Adipose tissue (tissue), 3 donors: ENCODE data around the gene RELA. TPM values are rescaled to one million over a fixed set of nuclear protein-coding genes. Genes with fewer than 3 reads are reported as not detected.
"Not testable (repeated sequence)": the region's sequence is repeated elsewhere in the genome, so short reads cannot be mapped to it uniquely, and the experiment has no call there.

Experiments used
- H3K27ac ChIP-seq: one replicate; pipeline ENCODE4 v1.5.1; 2013; ENCODE audit warnings: low read depth, low read length
- WGBS, 3 donors: extraction: QIAGEN DNeasy Blood & Tissue Kit; methylation state at CpG; one replicate each; pipeline ENCODE4 v1.1.7; 2013; 5-methylcytosine and 5-hydroxymethylcytosine counted together
- polyA plus RNA-seq, 3 donors: library from polyadenylated mRNA; stranded (reverse); fragments of 200-250 nt; gene quantifications; one replicate each; pipeline ENCODE4 v1.2.3, GENCODE V29; 2013
- donor health status: healthy with polysubstance abuse.
- donor health status: Bipolar disorder and iron deficiency.
- donor health status: healthy.

Gene RELA
- polyA plus RNA-seq, 3 donors = 30.8 to 61.2 (median 50.4) TPM

DNA sequence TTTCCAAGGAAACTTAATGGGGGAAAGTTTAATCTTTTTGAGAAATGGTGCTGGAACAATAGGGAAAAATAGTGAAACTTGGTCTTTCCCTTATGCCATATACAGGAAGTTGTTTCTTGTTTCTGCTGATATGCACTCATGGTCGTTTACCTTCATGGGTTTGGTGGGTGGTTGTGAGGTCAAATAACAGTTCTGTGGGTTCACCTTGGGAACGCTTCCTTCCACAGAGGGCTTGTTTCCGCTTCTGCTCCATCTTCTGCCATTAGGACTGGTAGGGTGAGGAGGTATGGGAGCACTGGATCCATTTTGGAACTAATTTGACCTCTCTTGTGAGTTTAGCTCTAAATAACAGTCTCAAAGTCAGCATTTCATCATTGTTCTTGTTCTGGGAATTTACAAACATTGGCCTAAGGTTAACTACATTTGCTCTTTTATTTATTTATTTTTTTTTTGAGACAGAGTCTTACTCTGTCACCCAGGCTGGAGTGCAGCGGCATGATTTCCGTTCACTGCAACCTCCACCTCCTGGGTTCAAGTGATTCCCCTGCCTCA, 17.6 kb upstream of the RELA start:
- H3K27ac ChIP-seq = no peak overlapping the region
- WGBS, 3 donors = 77 to 85% (median 78%) methylated on average over 5 of the region's 5 CpGs

DNA sequence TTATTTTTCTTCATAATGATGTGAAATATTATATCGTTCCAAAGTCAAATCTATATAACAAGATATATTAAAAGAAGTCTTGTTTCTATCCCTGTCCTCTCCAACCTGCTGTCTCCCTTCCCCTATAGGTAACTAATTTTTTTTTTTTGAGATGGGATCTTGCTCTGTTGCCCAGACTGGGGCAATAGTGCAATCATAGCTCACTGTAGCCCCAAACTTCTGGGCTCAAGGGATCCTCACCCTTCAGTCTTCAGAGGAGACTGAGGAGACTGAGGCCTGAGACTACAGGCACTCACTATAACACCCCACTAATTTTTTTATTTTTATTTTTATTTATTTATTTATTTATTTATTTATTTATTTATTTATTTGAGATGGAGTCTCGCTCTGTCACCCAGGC, 10.3 kb upstream of the RELA start:
- H3K27ac ChIP-seq = no peak overlapping the region
- 84 to 93% (median 88%) methylated on average over 1 to 2 of the region's 2 CpGs for WGBS, 3 donors

DNA sequence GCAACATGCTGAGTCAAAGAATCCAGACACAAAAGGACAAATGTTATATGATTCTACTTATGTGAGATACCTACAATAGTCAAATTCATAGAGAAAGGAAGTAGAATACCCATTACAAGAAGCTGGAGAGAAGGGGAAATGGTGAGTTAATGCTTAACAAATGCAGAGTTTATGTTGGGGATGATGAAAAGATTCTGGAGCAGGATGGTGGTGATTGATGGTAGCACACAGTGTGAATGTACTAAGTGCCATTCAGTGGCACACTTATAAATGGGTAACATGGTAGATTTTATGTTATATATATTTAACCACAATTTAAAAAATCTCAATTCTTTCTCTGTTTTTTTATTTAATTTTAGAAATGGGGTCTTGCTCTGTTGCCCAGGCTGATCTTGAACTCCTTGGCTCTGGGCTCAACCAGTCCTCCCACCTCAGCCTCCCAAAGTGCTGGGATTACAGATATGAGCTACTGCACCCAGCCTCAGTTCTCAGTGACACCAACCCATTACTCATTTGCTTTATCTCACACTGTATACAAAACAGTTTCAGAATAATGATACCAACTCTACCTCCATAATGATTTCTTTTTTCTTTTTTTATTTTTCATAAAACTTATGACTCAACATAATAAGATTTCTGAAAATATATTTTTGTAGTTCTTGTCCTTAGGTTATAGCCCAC, 9.6 kb upstream of the RELA start:
- H3K27ac ChIP-seq = no peak overlapping the region

DNA sequence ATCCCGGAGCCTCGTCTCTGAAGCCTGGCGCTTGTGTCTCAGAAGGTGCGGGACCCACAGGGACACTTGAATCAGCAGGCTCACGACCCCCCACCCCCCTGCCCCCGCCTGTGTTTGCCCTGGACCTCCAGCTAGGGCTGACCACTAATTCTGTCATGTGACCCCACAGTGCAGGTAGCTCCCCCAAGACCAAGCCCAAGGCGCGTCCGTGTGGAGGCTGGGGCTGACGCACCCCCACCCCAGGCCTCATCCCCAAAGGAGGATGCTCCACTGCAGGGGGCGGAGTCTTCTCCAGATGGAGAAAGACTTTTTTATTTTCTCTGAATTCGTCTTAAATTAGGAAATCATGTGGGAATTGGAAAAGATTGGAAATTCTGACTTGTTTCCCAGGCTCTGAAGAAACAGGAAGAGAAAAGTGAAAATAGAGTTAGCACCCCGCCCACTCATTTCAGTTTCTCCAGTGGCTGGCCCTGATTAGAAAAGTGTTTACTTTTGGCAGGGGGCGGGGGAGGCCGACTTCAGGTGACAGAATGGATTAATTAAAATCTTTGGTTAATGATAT, 1.0 kb upstream of the RELA start:
- 0 to 2% (median 0%) methylated on average over 15 of the region's 15 CpGs for WGBS, 3 donors

DNA sequence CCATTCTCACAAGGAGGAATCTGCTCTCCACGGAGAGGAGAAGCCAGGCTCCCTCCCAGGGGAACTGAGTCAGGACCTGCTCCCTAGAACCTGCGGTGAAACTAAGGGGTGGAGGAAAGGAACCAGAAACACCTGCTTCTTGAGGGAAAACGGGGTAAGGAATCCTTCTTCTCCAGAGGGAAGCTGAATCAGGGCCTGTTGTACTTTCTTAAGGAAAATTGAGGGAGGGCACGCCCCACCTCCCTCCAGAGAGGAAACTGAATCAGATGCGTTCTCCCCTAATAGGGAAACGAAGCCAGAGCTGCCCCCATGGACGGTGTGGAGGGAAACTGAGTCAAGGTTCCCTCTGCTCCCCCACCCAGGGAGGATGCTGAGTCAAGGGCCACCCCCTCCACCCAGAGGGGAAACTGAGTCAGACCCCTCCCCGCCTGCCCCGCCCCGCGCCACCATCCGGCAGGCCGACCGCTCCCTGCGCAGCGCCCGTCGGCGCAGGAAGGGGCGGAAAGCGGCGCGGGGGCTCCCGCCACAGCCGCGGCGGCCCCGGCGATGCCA, 393 bp downstream of the RELA start:
- WGBS, 3 donors = 0 to 1% (median 1%) methylated on average over 14 to 29 of the region's 29 CpGs

More for the DNA sequence above, 1.0 kb upstream of the RELA start:
- peak overlapping the region; percentile 89 for H3K27ac ChIP-seq

DNA sequence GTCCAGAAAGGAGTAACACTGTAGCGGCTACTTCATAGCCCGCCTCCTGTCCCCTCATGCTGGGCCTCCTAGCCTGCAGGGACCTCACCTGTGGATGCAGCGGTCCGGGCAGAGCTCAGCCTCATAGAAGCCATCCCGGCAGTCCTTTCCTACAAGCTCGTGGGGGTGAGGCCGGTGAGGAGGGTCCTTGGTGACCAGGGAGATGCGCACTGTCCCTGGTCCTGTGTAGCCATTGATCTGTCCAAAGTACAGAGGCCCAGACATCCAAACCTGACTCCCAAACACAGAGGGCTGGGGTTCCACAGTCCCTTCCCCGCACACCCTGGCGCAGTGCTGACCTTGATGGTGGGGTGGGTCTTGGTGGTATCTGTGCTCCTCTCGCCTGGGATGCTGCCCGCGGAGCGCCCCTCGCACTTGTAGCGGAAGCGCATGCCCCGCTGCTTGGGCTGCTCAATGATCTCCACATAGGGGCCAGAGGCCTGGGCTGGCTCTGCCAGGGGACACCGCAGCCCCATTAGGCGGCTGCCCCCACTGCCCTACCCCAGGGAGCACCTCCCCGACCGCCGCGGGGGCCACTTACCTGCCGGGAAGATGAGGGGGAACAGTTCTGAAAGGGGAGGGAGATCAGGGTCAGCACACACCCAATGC, 993 bp downstream of the RELA start:
- 44 to 59% (median 58%) methylated on average over 25 of the region's 25 CpGs for WGBS, 3 donors
- peak overlapping the region; percentile 84 for H3K27ac ChIP-seq

More for the DNA sequence above, 393 bp downstream of the RELA start:
- H3K27ac ChIP-seq = peak overlapping the region; percentile 84

GRCh38 chr11:65660908-65661307, 1.8 kb downstream of the RELA start:
- H3K27ac ChIP-seq = not testable (repeated sequence)
- WGBS, 3 donors = 93 to 96% (median 94%) methylated on average over 8 to 9 of the region's 9 CpGs

GRCh38 chr11:65660038-65660437, 2.7 kb downstream of the RELA start:
- no peak overlapping the region for H3K27ac ChIP-seq
- 92 to 97% (median 94%) methylated on average over 9 of the region's 9 CpGs for WGBS, 3 donors

- no peak overlapping the region for H3K27ac ChIP-seq
- 92 to 94% (median 92%) methylated on average over 21 of the region's 21 CpGs for WGBS, 3 donors
Observed at GRCh38 chr11:65658174-65659021, 4.3 kb downstream of the RELA start.

GRCh38 chr11:65657426-65657825, 5.3 kb downstream of the RELA start:
- WGBS, 3 donors = 82 to 92% (median 87%) methylated on average over 7 of the region's 7 CpGs
- no peak overlapping the region for H3K27ac ChIP-seq

DNA sequence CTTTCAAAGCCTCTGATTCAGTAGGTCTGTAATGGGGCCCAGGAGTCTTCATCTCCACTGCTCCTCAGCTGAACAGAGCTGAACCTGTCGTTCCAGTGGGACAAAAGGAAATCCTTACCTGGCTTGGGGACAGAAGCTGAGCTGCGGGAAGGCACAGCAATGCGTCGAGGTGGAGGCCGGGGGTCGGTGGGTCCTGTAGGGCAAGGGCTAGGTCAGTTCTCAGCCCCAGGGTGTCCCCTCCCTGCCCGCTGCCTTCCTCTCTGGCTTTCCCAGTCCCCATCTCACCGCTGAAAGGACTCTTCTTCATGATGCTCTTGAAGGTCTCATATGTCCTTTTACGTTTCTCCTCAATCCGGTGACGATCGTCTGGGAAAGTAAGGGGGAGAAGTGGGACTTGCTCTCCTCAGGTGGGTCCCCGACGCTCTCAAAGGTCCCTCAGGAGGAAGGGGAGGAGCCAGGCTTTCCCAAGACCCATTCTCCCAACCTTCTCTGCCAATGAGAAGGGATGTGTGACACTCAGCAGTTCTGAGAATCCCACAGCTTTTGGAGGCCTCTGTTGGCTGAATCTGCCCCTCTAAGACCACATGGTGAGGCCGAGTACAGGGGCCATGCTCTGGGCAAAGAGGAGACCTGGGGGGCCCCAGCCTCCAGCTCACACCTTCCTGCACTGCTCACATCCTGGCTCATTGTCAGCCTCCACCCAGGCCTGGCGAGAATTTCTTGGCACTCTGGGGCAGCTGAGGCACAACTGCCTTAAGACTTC, 7.0 kb downstream of the RELA start:
- H3K27ac ChIP-seq = no peak overlapping the region
- WGBS, 3 donors = 83 to 89% (median 83%) methylated on average over 16 of the region's 16 CpGs

DNA sequence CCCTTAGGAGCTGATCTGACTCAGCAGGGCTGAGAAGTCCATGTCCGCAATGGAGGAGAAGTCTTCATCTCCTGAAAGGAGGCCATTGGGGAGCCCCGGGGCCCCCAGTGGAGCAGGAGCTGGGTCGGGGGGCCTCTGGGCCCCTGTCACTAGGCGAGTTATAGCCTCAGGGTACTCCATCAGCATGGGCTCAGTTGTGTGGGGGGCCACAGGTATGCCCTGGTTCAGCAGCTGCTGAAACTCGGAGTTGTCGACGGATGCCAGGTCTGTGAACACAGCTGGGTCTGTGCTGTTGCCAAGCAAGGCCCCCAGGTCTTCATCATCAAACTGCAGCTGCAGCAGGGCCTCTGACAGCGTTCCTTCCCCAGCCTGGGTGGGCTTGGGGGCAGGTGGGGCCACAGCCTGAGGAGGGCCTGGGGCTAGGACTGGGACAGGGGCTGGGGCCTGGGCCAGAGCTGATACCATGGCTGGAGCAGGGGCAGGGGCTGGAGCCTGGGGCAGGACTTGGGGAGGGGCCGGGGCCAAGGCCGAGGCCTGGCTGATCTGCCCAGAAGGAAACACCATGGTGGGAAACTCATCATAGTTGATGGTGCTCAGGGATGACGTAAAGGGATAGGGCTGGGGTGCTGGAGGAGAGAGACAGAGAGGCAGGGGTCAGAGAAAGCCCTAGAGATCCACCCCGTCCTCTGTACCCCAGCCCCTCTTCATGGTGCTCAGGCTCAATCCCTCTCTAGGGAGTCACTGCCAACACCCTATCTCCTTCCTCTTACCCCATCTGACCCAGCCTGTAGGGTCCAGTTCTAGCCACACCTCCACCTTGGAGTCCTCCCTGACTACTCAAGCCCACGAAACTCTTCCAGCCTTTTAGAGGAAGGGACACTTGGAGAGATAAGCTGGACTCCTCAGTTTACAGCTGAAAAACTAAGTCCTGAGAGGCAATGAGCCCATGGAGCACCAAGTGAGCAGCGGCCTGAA, 8.1 kb downstream of the RELA start:
- no peak overlapping the region for H3K27ac ChIP-seq
- WGBS, 3 donors = 88 to 89% (median 88%) methylated on average over 13 to 14 of the region's 14 CpGs

- 37 to 40% (median 39%) methylated on average over 12 of the region's 12 CpGs for WGBS, 3 donors
- H3K27ac ChIP-seq = peak overlapping the region; percentile 51
Observed at GRCh38 chr11:65653229-65654225, 9.2 kb downstream of the RELA start.

DNA sequence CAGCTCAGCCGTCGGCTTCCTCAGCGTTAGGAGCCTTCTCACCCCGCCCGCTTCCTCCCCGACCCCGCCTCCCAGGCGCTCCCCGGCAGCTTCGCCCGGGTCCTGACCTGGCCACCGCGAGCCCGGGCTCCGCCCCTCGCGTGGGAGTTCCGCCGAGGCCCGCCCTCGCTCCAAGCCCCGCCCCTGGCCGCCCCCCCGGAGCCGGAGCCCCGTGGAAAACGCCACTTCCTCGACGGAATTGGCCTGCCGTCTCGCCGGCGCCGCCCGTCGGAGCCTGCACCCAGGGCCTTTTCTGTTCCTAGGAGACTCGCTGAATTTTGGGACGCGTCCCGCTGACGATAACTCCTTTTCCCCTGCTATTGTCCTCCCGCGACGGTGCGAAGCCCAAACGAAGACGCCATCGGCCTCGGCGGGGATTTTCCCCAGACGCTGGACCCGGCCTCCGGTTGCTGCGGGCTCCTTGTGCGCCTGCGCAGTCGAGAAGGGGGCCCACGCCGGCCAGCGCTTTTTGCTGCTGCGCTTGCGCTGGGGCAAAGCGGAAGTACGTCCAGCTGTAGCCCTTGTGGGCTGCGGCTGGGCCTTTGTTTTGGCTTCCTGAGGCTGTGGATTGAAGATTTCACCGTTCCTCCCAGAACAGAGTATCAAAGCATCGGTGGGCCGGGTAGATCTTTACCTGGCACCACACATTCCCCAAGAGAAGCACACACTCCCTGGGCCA, 10.0 kb downstream of the RELA start:
- WGBS, 3 donors = 0 to 1% (median 0%) methylated on average over 58 to 68 of the region's 68 CpGs

More for the DNA sequence above, 10.0 kb downstream of the RELA start:
- H3K27ac ChIP-seq = peak overlapping the region; percentile 62
